Activated CD4-positive, alpha-beta T cell treated with anti-CD3 and anti-CD28 coated beads for 4 hours (primary cell): ENCODE measurements around the gene EIF4G1.
A peak's percentile ranks its signal among the peaks of the same experiment; 100 is the strongest.
"Not testable (repeated sequence)": the region's sequence is repeated elsewhere in the genome, so short reads cannot be mapped to it uniquely, and the experiment has no call there.

Experiments
- DNase-seq, 2 donors: peaks; one replicate each; pipeline ENCODE4 v3.0.0-alpha.2; 2020

The EIF4G1 gene

GRCh38 chr3:184314363-184314699 lies at the start of gene EIF4G1:
Gene EIF4G1 (plus strand): TSS chr3:184314606. CDS start chr3:184315797, 1,191 bp downstream.
- peak; percentile 92 to 93 for DNase-seq

GRCh38 chr3:184267249-184267648 lies 47.2 kb upstream of the EIF4G1 start:
- DNase-seq = not testable (repeated sequence)

GRCh38 chr3:184272269-184272668 lies 42.1 kb upstream of the EIF4G1 start:
- DNase-seq = no peak

- no peak for DNase-seq
These were observed 39.1 kb upstream of the EIF4G1 start for GRCh38 chr3:184275381-184275701.

GRCh38 chr3:184275961-184276910 lies 38.2 kb upstream of the EIF4G1 start, which contains the start of gene ECE2:
Gene ECE2 (plus strand): TSS chr3:184276022. CDS start chr3:184276154, 132 bp downstream.
- DNase-seq = no peak

GRCh38 chr3:184277366-184277765 lies 37.0 kb upstream of the EIF4G1 start:
- DNase-seq = no peak

GRCh38 chr3:184282941-184283340 lies 31.5 kb upstream of the EIF4G1 start:
- DNase-seq = no peak

GRCh38 chr3:184283681-184284080 lies 30.7 kb upstream of the EIF4G1 start:
- no peak for DNase-seq

- peak; percentile 22 for DNase-seq
These were observed 29.7 kb upstream of the EIF4G1 start for GRCh38 chr3:184284696-184285095.

- peak; percentile 56 to 67 for DNase-seq
These were observed 24.9 kb upstream of the EIF4G1 start for GRCh38 chr3:184289426-184289938.

- no peak for DNase-seq
These were observed 24.1 kb upstream of the EIF4G1 start for GRCh38 chr3:184290331-184290730.

GRCh38 chr3:184291044-184291737 lies 23.2 kb upstream of the EIF4G1 start:
- no peak for DNase-seq

- DNase-seq = no peak
These were observed 22.5 kb upstream of the EIF4G1 start for GRCh38 chr3:184291738-184292445.

- DNase-seq = no peak
These were observed 18.6 kb upstream of the EIF4G1 start for GRCh38 chr3:184295771-184296170.

- DNase-seq = no peak
These were observed 17.8 kb upstream of the EIF4G1 start for GRCh38 chr3:184296616-184297015.

GRCh38 chr3:184298759-184299487 lies 15.5 kb upstream of the EIF4G1 start, which contains the start of gene PSMD2:
Gene PSMD2 (plus strand): TSS chr3:184299241. CDS start chr3:184299267, 26 bp downstream.
- peak; percentile 98 to 99 for DNase-seq

- no peak for DNase-seq
These were observed 14.7 kb upstream of the EIF4G1 start for GRCh38 chr3:184299488-184300377.

- no peak for DNase-seq
These were observed 14.1 kb upstream of the EIF4G1 start for GRCh38 chr3:184300378-184300720.

GRCh38 chr3:184305577-184305976 lies 8.8 kb upstream of the EIF4G1 start:
- DNase-seq = no peak

GRCh38 chr3:184306341-184306972 lies 7.9 kb upstream of the EIF4G1 start:
- DNase-seq = no peak

- no peak for DNase-seq
These were observed 6.5 kb upstream of the EIF4G1 start for GRCh38 chr3:184307915-184308314.
